Stimulated activated CD4-positive, alpha-beta T cell treated with anti-CD3 and anti-CD28 coated beads, Interleukin-15, amount 100 ng/mL, for 48 hours (primary cell): ENCODE measurements around the gene KRT39.
"Not testable (repeated sequence)": the region's sequence is repeated elsewhere in the genome, so short reads cannot be mapped to it uniquely, and the experiment has no call there.

ENCODE experiments used
- DNase-seq, 2 donors: peaks; one replicate each; pipeline ENCODE4 v3.0.0-alpha.2; 2020; ENCODE audit warnings: low read depth in 2 of 2

Gene KRT39

DNA sequence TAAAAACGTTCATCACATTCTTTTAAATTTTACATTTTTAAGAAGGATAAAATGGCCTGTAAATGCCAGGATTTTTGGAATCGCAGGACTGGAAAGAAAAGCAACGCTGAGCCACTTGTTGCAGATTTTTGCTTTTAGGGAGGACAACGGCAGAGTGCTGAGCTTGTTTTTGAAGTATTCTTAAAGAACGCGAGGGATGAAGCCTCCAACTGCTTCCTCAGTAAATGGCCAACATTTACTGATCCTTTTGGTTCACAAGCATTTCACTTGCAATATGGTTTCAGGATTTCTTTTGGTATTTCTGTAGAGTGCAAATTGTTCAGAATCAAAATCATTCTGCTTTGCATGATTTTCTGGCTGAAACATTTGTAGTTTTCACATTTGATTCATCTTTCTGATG, 26.5 kb downstream of the KRT39 start:
- no peak for DNase-seq

DNA sequence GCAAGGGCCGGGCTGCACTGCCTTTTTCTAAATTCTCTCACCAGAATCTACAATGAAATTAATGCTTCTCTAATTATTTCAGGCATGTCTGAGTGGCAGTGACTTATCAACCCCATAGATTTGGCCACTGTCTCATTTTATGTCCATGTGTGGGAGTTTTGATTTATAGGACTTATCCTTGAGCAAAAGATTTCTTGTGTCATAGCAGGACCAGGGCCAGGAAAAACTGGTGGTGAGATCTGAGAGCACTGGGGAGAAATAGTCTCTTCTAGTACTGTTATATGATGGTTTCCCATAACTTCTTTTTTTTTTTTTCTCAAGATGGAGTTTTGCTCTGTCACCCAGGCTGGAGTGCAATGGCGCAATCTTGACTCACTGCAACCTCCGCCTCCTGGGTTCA, 27.8 kb downstream of the KRT39 start:
- DNase-seq = no peak

- no peak for DNase-seq
These were observed 29.3 kb downstream of the KRT39 start, which contains the start of gene KRT23 for GRCh38 chr17:40937384-40937819. Gene KRT23 (minus strand): TSS chr17:40937646. CDS start chr17:40936603, 1,043 bp downstream.

GRCh38 chr17:40936976-40937375, 29.8 kb downstream of the KRT39 start:
- no peak for DNase-seq

- DNase-seq = no peak
These were observed 30.2 kb downstream of the KRT39 start for GRCh38 chr17:40936437-40936971.

DNA sequence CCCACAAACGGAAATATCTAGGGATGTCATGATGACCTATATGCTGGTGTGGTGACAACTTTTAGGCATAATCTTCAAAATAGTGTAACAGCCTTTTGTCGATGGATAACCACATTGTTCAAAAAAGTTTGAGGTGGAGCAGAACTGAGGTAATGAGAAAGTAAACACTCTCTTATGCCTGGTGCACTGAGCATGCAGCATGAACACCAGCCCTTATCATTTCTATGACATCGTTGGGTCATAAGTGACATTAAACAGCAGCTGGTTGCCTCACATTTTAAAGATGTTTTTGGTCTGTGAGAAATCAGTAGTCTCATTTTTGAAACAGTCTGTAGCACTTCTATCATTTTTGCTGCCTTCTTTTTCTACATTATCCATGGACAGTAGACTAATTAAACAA, 31.1 kb downstream of the KRT39 start:
- no peak for DNase-seq

DNA sequence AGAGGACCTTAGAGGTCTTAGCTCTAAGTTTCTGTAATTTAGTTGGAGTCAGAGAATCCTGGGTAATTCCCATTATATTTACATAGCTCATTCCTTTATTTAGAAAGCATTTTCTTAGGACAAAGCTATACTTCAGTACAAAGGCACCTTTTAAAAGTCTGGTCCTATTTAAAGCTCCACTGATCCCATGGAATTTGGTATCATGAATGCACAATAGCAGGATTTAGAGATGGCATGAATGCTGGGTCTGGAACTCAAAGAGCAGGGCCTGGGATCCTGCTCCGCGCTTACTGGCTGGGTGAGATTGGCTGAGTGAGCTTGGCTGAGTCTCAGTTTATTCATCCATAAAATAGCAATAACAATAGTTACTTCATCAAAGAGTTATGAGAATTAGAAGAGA, 34.1 kb downstream of the KRT39 start:
- DNase-seq = no peak

GRCh38 chr17:40931311-40931710, 35.4 kb downstream of the KRT39 start:
- DNase-seq = no peak

DNA sequence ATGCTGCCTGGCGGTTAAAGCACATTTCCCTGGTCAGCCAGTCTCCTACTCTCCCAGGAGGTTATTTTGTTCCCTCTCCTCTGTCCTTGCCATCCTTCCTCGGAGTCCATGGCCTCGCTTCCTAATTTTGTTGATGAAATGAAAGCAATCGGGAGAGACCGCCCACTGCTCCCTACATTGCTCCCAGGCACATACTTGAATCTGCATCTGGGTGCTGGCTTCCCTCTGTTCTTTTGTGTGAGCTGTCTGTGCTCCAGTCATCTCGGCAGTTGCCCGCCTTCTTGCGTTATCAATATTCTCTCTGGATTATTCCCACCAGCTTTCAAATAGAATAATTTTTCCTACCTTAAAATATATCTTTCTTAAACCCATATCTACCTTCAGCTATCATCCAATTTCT, 40.4 kb downstream of the KRT39 start:
- no peak for DNase-seq

DNA sequence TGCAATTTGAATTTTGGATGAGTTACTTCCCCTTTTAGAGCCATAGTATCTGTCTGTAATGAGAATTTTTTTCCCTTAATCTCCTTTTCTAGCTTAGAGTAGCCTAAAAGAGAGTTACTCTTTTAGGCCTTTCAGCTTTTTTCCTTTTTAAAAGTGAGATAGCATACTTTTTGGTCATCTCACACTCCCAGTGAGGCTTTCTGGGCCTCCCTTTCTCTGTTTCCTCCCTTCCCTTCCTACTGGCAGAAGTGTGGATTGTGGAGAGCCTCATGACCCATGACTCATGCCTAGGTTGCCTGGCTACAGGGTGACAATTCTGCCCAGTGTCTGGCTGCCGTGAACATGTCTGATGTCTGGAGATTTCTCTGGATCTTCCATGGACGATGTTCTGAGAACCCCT, 44.5 kb downstream of the KRT39 start:
- no peak for DNase-seq

DNA sequence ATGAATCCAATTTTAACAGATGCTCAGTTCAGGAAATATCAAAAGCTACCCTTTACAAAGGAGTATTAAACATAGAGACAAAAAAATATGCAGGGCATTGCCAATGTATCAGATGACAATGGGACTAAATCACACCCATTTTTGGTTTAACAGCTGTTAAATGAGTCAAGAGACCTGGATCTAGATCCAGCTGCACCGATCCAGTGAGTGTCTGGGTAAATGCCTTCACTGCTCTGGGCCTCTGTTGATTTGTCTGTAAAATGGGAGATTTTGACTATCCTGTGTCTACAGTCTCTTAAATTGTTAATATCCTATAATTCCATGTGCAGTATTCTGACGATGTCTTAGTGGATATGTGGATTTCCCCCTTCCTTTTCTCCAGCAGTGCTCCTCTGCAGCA, 45.7 kb downstream of the KRT39 start:
- DNase-seq = no peak

- not testable (repeated sequence) for DNase-seq
These were observed 49.6 kb downstream of the KRT39 start for GRCh38 chr17:40917116-40917515.

DNA sequence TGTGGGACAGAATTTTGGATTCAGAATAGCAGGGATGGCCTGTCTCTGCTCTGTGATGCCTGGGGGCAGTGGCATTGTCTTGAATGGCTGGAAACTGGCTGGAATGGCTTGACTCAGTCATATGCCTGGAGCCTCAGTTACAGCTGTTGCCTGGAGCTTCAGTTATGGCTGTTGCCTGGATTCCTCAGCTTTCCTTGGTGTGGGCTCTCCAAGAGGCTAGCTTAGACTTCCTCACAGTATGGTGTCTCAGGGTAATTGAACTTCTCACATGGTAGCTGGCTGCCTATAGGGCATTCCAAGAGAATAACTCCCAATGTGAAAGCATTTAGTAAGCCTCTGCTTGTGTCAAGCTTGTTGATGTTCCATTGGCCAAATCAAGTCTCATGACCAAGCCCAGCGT, 50.4 kb downstream of the KRT39 start:
- DNase-seq = no peak

DNA sequence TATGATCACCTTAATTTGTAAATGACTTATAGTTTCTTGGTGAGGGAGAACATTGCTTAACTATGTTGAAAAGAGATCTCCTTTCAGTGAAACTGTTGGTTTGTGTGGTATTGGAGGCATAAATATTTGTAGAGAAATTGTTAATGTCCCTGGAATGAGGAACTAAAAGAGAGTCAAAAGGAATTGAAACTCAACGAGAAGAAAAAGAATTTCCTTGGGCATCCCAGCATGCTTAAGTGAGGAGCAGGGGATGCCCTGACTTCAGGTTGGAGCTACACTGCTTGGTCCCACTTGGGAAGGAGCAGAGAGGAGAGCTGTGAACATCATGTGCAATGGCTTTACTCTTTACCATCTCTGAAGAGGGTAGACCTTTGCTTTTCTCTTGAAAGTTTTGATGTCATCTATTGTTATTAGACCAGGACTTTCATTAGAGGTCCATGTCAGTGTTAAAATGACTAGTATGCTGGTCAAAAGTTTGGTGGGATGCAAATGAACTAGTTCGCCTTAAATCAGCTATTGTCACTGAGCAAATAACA, 51.0 kb downstream of the KRT39 start:
- DNase-seq = no peak

- no peak for DNase-seq
These were observed 51.5 kb downstream of the KRT39 start for GRCh38 chr17:40915199-40915661.

DNA sequence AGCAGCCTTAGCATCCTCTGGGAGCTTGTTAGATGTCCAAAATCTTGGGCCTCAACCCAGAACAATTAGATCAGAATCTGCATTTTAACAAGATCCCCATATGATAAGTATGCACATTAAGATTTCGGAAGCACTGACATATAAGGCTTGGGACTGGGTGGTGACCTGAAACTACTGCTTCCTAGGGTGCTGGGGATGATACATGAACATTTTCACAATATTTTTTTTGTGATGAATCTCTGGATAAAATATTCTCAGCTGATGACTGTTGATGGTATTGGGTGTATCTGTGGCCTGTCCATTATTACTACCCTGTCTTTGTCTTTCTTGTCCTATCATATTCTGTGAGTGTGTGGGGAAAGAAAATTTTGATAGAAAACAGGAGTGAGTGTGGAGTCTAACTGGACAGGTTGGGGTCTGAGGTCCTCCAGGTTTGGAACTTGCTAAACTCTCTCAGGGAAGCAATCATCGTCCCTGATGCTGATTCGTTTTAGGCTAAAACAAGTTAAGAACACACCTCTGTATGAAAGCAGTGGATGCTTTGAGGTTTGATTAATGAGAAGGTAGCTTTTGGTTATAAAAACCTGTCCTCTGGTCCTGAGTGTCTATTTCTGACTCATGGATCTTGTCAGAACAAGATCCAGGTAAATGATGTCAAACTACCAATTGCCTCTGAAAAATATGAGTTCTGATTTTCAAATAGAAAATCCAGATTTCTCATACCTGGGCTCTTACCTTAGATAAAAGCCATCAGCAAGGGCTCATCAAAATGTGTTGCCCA, 52.5 kb downstream of the KRT39 start:
- no peak for DNase-seq

DNA sequence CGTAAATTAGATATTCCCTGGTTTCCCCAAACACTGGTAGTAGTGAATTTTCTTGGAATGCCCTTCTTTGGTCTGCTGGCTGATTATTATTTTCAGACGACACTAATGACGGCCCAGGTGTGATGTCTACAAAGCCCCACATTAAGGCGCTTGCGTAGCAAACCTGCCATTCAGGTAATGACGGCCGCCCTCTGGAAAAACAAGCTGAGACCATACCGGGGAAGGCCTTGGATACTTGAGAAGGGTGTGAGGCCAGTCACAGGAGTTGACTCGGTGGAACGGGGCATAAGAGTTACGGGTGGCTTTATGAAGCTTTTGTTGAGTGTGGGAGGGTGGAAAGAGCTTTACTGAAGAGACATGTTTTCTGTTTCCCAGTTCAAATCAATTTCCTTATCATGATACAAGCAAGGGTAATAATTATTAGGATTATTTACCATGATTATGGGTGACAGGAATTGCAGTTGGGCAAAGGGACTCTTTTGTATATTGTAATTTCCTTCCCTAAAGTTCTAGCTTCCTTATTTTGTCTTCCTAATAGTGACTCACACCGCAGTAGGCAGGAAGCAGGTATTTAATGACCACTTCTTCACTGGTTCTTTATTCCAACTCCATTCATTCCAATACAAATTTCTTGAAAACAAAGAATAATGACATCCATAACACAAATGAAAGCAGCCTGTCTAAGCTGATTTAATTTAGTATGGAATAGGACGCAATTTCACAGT, 54.1 kb downstream of the KRT39 start:
- DNase-seq = no peak

DNA sequence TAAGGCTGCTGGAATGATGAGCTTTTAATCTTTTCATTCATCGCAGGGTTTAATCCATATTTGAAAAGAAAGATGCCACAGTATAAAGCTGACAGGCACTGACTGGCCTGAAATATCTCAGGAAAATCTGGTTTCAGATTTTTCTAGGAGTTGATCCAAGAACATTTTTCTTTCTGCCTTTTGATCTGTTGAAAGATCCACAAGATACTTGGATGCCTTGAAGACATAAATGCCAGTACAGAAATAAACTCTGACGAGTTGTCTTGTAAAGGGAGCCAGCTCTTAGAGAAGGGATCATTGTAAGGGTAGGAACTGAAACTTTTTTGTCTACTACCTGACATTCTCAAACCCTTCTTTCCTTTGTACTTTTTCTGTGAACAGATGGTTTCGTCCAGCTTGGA, 56.3 kb downstream of the KRT39 start:
- DNase-seq = no peak

GRCh38 chr17:40909755-40910154, 57.0 kb downstream of the KRT39 start:
- DNase-seq = no peak

- peak; percentile 61 to 62 for DNase-seq
These were observed 57.4 kb downstream of the KRT39 start for GRCh38 chr17:40909351-40909750.
